PC-3 (cell line): Measurements from ENCODE around the gene NES.

ENCODE experiments used
- CTCF ChIP-seq: fragments of 300-600 bp; sonication (generic); conservative IDR thresholded peaks from 2 replicates; pipeline ENCODE4 v1.5.1; 2017; ENCODE audit warnings: antibody characterized with exemption, low read depth, mild to moderate bottlenecking, low read length
- EZH2 ChIP-seq: fragments of 300-600 bp; sonication (generic); IDR thresholded peaks from one replicate; pipeline ENCODE4 v1.6.1; 2017; ENCODE audit warnings: antibody characterized with exemption, mild to moderate bottlenecking, low read length; ENCODE audit not compliant: unreplicated experiment

GRCh38 chr1:156666862-156667609, 10.2 kb downstream of the NES start:
- TF ChIP-seq CTCF (no peak), EZH2 (no peak)
